SH-SY5Y (cell line): Measurements from ENCODE around the gene P3H2.

ENCODE experiments used
- GATA2 ChIP-seq: IDR thresholded peaks from 2 replicates; pipeline ENCODE4 v1.6.1; 2011; ENCODE audit warnings: mild to moderate bottlenecking, low read depth, low read length
- GATA3 ChIP-seq: IDR thresholded peaks from 2 replicates; pipeline ENCODE4 v1.6.1; 2011; ENCODE audit warnings: low read depth, mild to moderate bottlenecking, low read length, moderate library complexity

DNA sequence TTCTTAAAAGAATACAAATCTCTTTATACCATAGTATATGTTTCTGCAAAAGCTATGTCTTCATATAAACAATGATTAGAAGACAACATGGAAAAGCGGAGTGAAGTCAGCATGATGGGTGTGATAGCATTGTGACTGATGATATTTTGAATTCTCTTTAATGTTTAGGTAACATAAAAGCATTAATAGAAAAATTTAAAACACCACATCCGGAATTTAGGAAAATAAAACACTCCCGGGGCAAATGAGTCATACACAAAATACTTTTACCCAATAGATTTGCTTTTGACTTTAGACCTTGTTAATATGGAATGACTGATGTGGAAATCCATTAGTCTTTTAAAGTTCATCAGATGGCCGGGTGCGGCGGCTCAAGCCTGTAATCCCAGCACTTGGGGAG lies 134.7 kb downstream of the P3H2 start:
- no peak for TF ChIP-seq GATA2
- TF ChIP-seq GATA3, result no peak
